HepG2 (cell line): ENCODE measurements around the gene EPSTI1. TPM values are rescaled to one million over a fixed set of nuclear protein-coding genes. Genes with fewer than 3 reads are reported as not detected.

ENCODE experiments used
- ATAC-seq: fragments of 200-7000 bp; cut with Tn5 transposase; 3 replicates; pipeline ENCODE4 v1.9.1; 2020; ENCODE audit warnings: mild to moderate bottlenecking, moderate library complexity
- BruUV-seq: library from RNA; stranded (reverse); fragments of 400-500 nt; replicated peaks from 2 replicates; lab custom pipeline; 2021; lab: Mats Ljungman, UMichigan
- CTCF ChIA-PET: fragments of 300-600 bp; formaldehyde crosslinking; extraction: SDS; loops from one replicate; lab custom pipeline; 2021; ENCODE audit warnings: low total read pairs, inconsistent platforms, low intra/inter-chr PET ratio; lab: Yijun Ruan, JAX
- POLR2A ChIA-PET: fragments of 350-600 bp; sonication (Branson Sonifier 250); formaldehyde crosslinking; loops from one replicate; lab custom pipeline; 2020; ENCODE audit warnings: antibody characterized with exemption, inconsistent platforms; lab: Yijun Ruan, JAX
- DNase-seq: peaks from one replicate; pipeline ENCODE4 v3.0.0-alpha.2; 2015; ENCODE audit warnings: low spot score
- FAIRE-seq: peaks from 3 replicates; lab custom pipeline; 2011; peaks lifted over from hg19 to GRCh38; lab: Jason Lieb, UNC
- H2AFZ ChIP-seq: one replicate; pipeline ENCODE4 v1.6.1; 2011; ENCODE audit warnings: low read length, inconsistent platforms
- H3K27ac ChIP-seq: fragments of 300-600 bp; 3 replicates; pipeline ENCODE4 v1.8.0; 2011; ENCODE audit warnings: mixed run types, mild to moderate bottlenecking, mixed read lengths, low read length, inconsistent platforms; ENCODE audit not compliant: insufficient read depth; ENCODE audit errors: extremely low read length
- H3K27me3 ChIP-seq, 2 experiments: fragments of 200-600 bp in 1 of 2; 2 replicates in 1 of 2; 3 replicates in 1 of 2; pipeline versions ENCODE4 v1.6.0 to v1.8.0; 2011; ENCODE audit warnings: low read length in 2 of 2, mild to moderate bottlenecking in 2 of 2, moderate library complexity in 2 of 2, inconsistent platforms in 1 of 2; ENCODE audit not compliant: insufficient read depth in 2 of 2, control insufficient read depth in 1 of 2
- H3K36me3 ChIP-seq, 2 experiments: fragments of 200-600 bp in 1 of 2; replicated peaks in 1 of 2; 2 replicates in 1 of 2; 3 replicates in 1 of 2; pipeline versions ENCODE4 v1.5.1 to v1.8.0; 2011; ENCODE audit warnings: low read length in 2 of 2, inconsistent platforms in 1 of 2; ENCODE audit not compliant: insufficient read depth in 2 of 2, control insufficient read depth in 1 of 2
- H3K4me1 ChIP-seq: 2 replicates; pipeline ENCODE4 v1.5.1; 2012; ENCODE audit warnings: low read length, inconsistent platforms; ENCODE audit not compliant: insufficient read depth
- H3K4me2 ChIP-seq: 2 replicates; pipeline ENCODE4 v1.6.0; 2011; ENCODE audit warnings: low read depth, low read length, inconsistent platforms
- H3K4me3 ChIP-seq, 3 experiments: fragments of 200-600 bp in 1 of 3; sonication (generic), shearing (Covaris generic) in 1 of 3; replicated peaks in 1 of 3; 2 replicates each; pipeline ENCODE4 v1.5.1; 2011 to 2016; ENCODE audit warnings: low read length in 3 of 3, inconsistent platforms in 2 of 3, low read depth in 2 of 3, mild to moderate bottlenecking in 2 of 3, control low read depth in 1 of 3, mixed read lengths in 1 of 3; ENCODE audit not compliant: insufficient read depth in 1 of 3
- H3K79me2 ChIP-seq: one replicate; pipeline ENCODE4 v1.6.1; 2011; ENCODE audit warnings: low read length, inconsistent platforms; ENCODE audit not compliant: insufficient read depth
- H3K9ac ChIP-seq: 2 replicates; pipeline ENCODE4 v1.6.0; 2011; ENCODE audit warnings: mild to moderate bottlenecking, low read depth, low read length, inconsistent platforms; ENCODE audit not compliant: insufficient read depth
- H3K9me3 ChIP-seq: 2 replicates; pipeline ENCODE4 v1.5.1; 2012; ENCODE audit warnings: mild to moderate bottlenecking, low read length
- H4K20me1 ChIP-seq: 2 replicates; pipeline ENCODE4 v1.6.0; 2011; ENCODE audit warnings: inconsistent platforms, mild to moderate bottlenecking, low read length, moderate library complexity; ENCODE audit not compliant: insufficient read depth
- ATF6 ChIP-seq: sonication (generic); formaldehyde crosslinking; conservative IDR thresholded peaks from 2 replicates; pipeline ENCODE4 v1.4.0; 2020; ENCODE audit warnings: missing genetic modification reagents
- CHD4 ChIP-seq: fragments of 200-600 bp; sonication (generic); IDR thresholded peaks from 2 replicates; pipeline ENCODE4 v1.7.0; 2017; ENCODE audit warnings: mild to moderate bottlenecking, low read length, borderline replicate concordance
- CREB3 ChIP-seq: sonication (generic); formaldehyde crosslinking; IDR thresholded peaks from 2 replicates; pipeline ENCODE4 v1.5.0; 2020; ENCODE audit warnings: missing genetic modification reagents
- IRF2 ChIP-seq: IDR thresholded peaks from 2 replicates; pipeline ENCODE4 v1.6.1; 2018; ENCODE audit warnings: missing genetic modification reagents, missing compliant biosample characterization
- IRX3 ChIP-seq: sonication (generic); formaldehyde crosslinking; IDR thresholded peaks from 2 replicates; pipeline ENCODE4 v1.8.1; 2023; ENCODE audit warnings: mild to moderate bottlenecking, low read depth, missing genetic modification reagents, borderline replicate concordance
- MYPOP ChIP-seq: sonication (generic); formaldehyde crosslinking; IDR thresholded peaks from 2 replicates; pipeline ENCODE4 v1.8.1; 2023; ENCODE audit warnings: mild to moderate bottlenecking, moderate library complexity, missing genetic modification reagents
- PAXIP1 ChIP-seq: sonication (generic); formaldehyde crosslinking; conservative IDR thresholded peaks from 2 replicates; pipeline ENCODE4 v1.4.0; 2020; ENCODE audit warnings: mild to moderate bottlenecking, missing genetic modification reagents, moderate library complexity
- TRIM24 ChIP-seq: sonication (generic); formaldehyde crosslinking; IDR thresholded peaks from 2 replicates; pipeline ENCODE4 v1.8.0; 2022; ENCODE audit warnings: mild to moderate bottlenecking, missing genetic modification reagents
- ZNF646 ChIP-seq: sonication (generic); formaldehyde crosslinking; IDR thresholded peaks from 2 replicates; pipeline ENCODE4 v1.9.0; 2021; ENCODE audit warnings: mild to moderate bottlenecking, missing genetic modification reagents
- WGBS: methylation state at CpG from one replicate; pipeline ENCODE4 v1.1.6; 2017; ENCODE audit warnings: low lambda C conversion rate; 5-methylcytosine and 5-hydroxymethylcytosine counted together
- in situ Hi-C: cut with HindIII; loops from 2 replicates; pipeline ENCODE4 v1.10.0; 2017; ENCODE audit warnings: low pct_unique_long_range_greater_than_20kb; ENCODE audit not compliant: extremely low pct_ligation_motif_present
- intact Hi-C: fragments of 100-400 bp; cut with micrococcal nuclease; formaldehyde crosslinking; loops from one replicate; pipeline ENCODE4 v1.10.0; 2022; ENCODE audit not compliant: unreplicated experiment
- polyA plus RNA-seq, 8 experiments: library from polyadenylated mRNA; depleted of rRNA in 3 of 8; stranded (reverse) in 7 of 8; unstranded in 1 of 8; fragments of >200 nt; fragmentation: Illumina TruSeq in 4 of 8; extraction: Trizol in 4 of 8; gene quantifications; 2 replicates each; pipeline versions ENCODE4 v1.2.1 to v1.2.3, GENCODE V29; 2011 to 2016; ENCODE audit warnings: low read depth in 4 of 8, missing spikeins in 1 of 8, mixed read lengths in 1 of 8; ENCODE audit not compliant: insufficient read depth in 1 of 8
- total RNA-seq, 5 experiments: library from RNA; depleted of rRNA; stranded (reverse); fragments of >200 nt; fragmentation: Illumina TruSeq; extraction: Trizol; gene quantifications; 2 replicates each; pipeline ENCODE4 v1.2.3, GENCODE V29; 2016; ENCODE audit warnings: low read depth in 1 of 5

Gene EPSTI1
- total and polyA plus RNA-seq, 2 of the 13 experiments (the other 11 are each of a cell fraction or from before 2014, with no cell fraction given) = 0.03 TPM; not detected in 1

- WGBS = 0% methylated on average over 1 of the region's 1 CpG
- CTCF ChIA-PET = no interaction called here
- H3K27ac ChIP-seq = no peak overlapping the region
- no peak overlapping the region for H3K4me3 ChIP-seq
- no peak for FAIRE-seq
- TF ChIP-seq TRIM24 (CRISPR knock-in tag) = no peak
- TF ChIP-seq ZNF646 = no peak
- no peak for TF ChIP-seq MYPOP (CRISPR knock-in tag)
- TF ChIP-seq IRF2 (CRISPR knock-in tag) = no peak
- no peak for TF ChIP-seq ATF6
- TF ChIP-seq IRX3 (CRISPR knock-in tag) = no peak
- no peak for TF ChIP-seq PAXIP1 (CRISPR knock-in tag)
- TF ChIP-seq CREB3 (CRISPR knock-in tag) = no peak
- TF ChIP-seq CHD4 = no peak
- TF ChIP-seq, all 625 proteins: peak for 0
- in situ Hi-C loops (no loop called here), intact Hi-C loops (no loop called here)
- Histone ChIP-seq H3K9me3 (no peaks in the 10 kb centered on the region), H4K20me1 (no peaks in the 10 kb centered on the region), H2AFZ (no peak overlapping the region), H3K79me2 (no peaks in the 10 kb centered on the region), H3K4me1 (no peaks in the 10 kb centered on the region), H3K27me3 (no peaks in the 10 kb centered on the region), H3K4me2 (no peak overlapping the region), H3K36me3 (no peaks in the 10 kb centered on the region), H3K9ac (no peak overlapping the region)
- BruUV-seq = no TSS peak
- DNase-seq (no peak), ATAC-seq (no peak)
- POLR2A ChIA-PET = no interaction called here
Observed at GRCh38 chr13:42946927-42947326, 45.1 kb downstream of the EPSTI1 start.
